Type B pancreatic cell (in vitro differentiated cells): ENCODE measurements around the gene SMOC1. TPM values are rescaled to one million over a fixed set of nuclear protein-coding genes. Genes with fewer than 3 reads are reported as not detected.

Source experiments
- DNase-seq: peaks from one replicate; pipeline ENCODE4 v3.0.0; 2021; ENCODE audit warnings: mixed read lengths; ENCODE audit not compliant: unreplicated experiment; ENCODE audit errors: extremely low spot score
- H3K27ac Mint-ChIP-seq: 2 replicates; pipeline ENCODE4 v1.8.0; 2021; ENCODE audit warnings: mild to moderate bottlenecking, mixed read lengths
- H3K27me3 Mint-ChIP-seq: 2 replicates; pipeline ENCODE4 v1.8.0; 2021; ENCODE audit warnings: mixed read lengths
- H3K36me3 Mint-ChIP-seq: 2 replicates; pipeline ENCODE4 v1.8.0; 2021; ENCODE audit warnings: mixed read lengths
- H3K4me1 Mint-ChIP-seq: one replicate; pipeline ENCODE4 v1.8.0; 2021; ENCODE audit warnings: mixed read lengths; ENCODE audit not compliant: unreplicated experiment
- H3K4me3 Mint-ChIP-seq: 2 replicates; pipeline ENCODE4 v1.8.0; 2021; ENCODE audit warnings: mild to moderate bottlenecking, mixed read lengths
- H3K9me3 Mint-ChIP-seq: 2 replicates; pipeline ENCODE4 v1.8.0; 2021; ENCODE audit warnings: mixed read lengths
- CTCF ChIP-seq: fragments of 200-600 bp; sonication (generic); conservative IDR thresholded peaks from 2 replicates; pipeline ENCODE4 v1.5.0; 2021; ENCODE audit warnings: antibody characterized with exemption, mild to moderate bottlenecking
- total RNA-seq: library from RNA; stranded (reverse); gene quantifications from 2 replicates; pipeline ENCODE4 v1.2.1, GENCODE V29; 2021; ENCODE audit warnings: low replicate concordance

The SMOC1 gene
- total RNA-seq, 1 donor from 2014 or later, result 20.7 TPM

- H3K27ac Mint-ChIP-seq, result no peak overlapping the region
- H3K4me3 Mint-ChIP-seq, result no peak overlapping the region
- H3K4me1 Mint-ChIP-seq, result peaks cover 8% of the 10 kb centered on the region
- H3K36me3 Mint-ChIP-seq, result peaks cover 6% of the 10 kb centered on the region
- H3K9me3 Mint-ChIP-seq, result peaks cover 18% of the 10 kb centered on the region
- TF ChIP-seq CTCF, result no peak
- no peak for DNase-seq
- no peaks in the 10 kb centered on the region for H3K27me3 Mint-ChIP-seq
Measured at GRCh38 chr14:69863083-69863482, 16.1 kb upstream of the SMOC1 start.

- Mint-ChIP-seq H3K4me3 (no peak overlapping the region), H3K9me3 (peaks cover 18% of the 10 kb centered on the region), H3K27ac (no peak overlapping the region), H3K36me3 (peaks cover 6% of the 10 kb centered on the region), H3K4me1 (no peaks in the 10 kb centered on the region), H3K27me3 (no peaks in the 10 kb centered on the region)
- DNase-seq, result no peak
- no peak for TF ChIP-seq CTCF
Measured at GRCh38 chr14:69865701-69866365, 13.4 kb upstream of the SMOC1 start.

GRCh38 chr14:69868363-69868963 lies 10.8 kb upstream of the SMOC1 start:
- H3K27me3 Mint-ChIP-seq, result no peaks in the 10 kb centered on the region

GRCh38 chr14:69870613-69871012 lies 8.6 kb upstream of the SMOC1 start:
- no peak for TF ChIP-seq CTCF
- no peak for DNase-seq
- H3K36me3 Mint-ChIP-seq, result no peaks in the 10 kb centered on the region
- no peaks in the 10 kb centered on the region for H3K4me1 Mint-ChIP-seq
- H3K9me3 Mint-ChIP-seq, result peaks cover 10% of the 10 kb centered on the region
- no peak overlapping the region for H3K27ac Mint-ChIP-seq
- no peaks in the 10 kb centered on the region for H3K27me3 Mint-ChIP-seq
- H3K4me3 Mint-ChIP-seq, result no peak overlapping the region

More at GRCh38 chr14:69868363-69868963, 10.8 kb upstream of the SMOC1 start:
- TF ChIP-seq CTCF, result no peak
- Mint-ChIP-seq H3K4me1 (no peaks in the 10 kb centered on the region), H3K4me3 (no peak overlapping the region), H3K27ac (no peak overlapping the region), H3K9me3 (peaks cover 18% of the 10 kb centered on the region), H3K36me3 (peaks cover 6% of the 10 kb centered on the region)
- DNase-seq, result no peak

GRCh38 chr14:69873877-69874780 lies 5.1 kb upstream of the SMOC1 start:
- Mint-ChIP-seq H3K9me3 (no peaks in the 10 kb centered on the region), H3K27me3 (peaks cover 18% of the 10 kb centered on the region), H3K4me3 (no peak overlapping the region), H3K4me1 (peaks cover 5% of the 10 kb centered on the region), H3K27ac (no peak overlapping the region), H3K36me3 (no peaks in the 10 kb centered on the region)
- DNase-seq, result no peak
- no peak for TF ChIP-seq CTCF
